BLaER1 (cell line): ENCODE results near the gene TSPAN16.
"Not testable (repeated sequence)": the region's sequence is repeated elsewhere in the genome, so short reads cannot be mapped to it uniquely, and the experiment has no call there.

Experiments used
- H3K27ac ChIP-seq: shearing (Covaris generic); formaldehyde crosslinking; 2 replicates; pipeline ENCODE4 v1.8.1; 2022
- H3K27me3 ChIP-seq: shearing (Covaris generic); formaldehyde crosslinking; 2 replicates; pipeline ENCODE4 v1.8.1; 2022
- H3K36me3 ChIP-seq: shearing (Covaris generic); formaldehyde crosslinking; 2 replicates; pipeline ENCODE4 v1.8.1; 2022
- H3K4me1 ChIP-seq: shearing (Covaris generic); formaldehyde crosslinking; 2 replicates; pipeline ENCODE4 v1.8.1; 2022
- H3K4me2 ChIP-seq: shearing (Covaris generic); formaldehyde crosslinking; 2 replicates; pipeline ENCODE4 v1.8.1; 2022
- H3K4me3 ChIP-seq: shearing (Covaris generic); formaldehyde crosslinking; 2 replicates; pipeline ENCODE4 v1.8.1; 2022
- H3K9ac ChIP-seq: shearing (Covaris generic); formaldehyde crosslinking; 2 replicates; pipeline ENCODE4 v1.8.1; 2022
- H3K9me3 ChIP-seq: shearing (Covaris generic); formaldehyde crosslinking; 2 replicates; pipeline ENCODE4 v1.8.1; 2022
- H4K20me1 ChIP-seq: shearing (Covaris generic); formaldehyde crosslinking; 2 replicates; pipeline ENCODE4 v1.8.1; 2022
- Cebpa-rat ChIP-seq: shearing (Covaris generic); IDR thresholded peaks from 2 replicates; pipeline ENCODE4 v1.8.1; 2022

The TSPAN16 gene

DNA sequence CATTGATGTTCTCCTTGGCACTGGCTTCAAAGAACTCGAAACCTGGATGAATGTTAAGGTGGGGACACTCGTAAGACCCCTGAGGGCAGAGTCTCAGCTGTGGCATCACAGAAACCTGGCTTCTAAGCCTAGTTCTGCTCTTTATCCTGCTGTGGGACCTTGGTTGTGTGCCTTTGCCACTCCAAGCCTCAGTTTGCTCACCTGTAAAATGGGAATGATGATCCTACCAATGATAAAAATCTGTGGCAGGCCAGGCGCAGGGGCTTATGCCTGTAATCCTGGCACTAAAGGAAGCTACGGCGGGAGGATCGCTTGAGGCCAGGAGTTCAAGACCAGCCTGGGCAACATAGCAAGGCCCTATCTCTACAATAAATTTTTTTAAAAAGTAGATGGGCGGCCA, 29.6 kb downstream of the TSPAN16 start:
- no peak for TF ChIP-seq Cebpa-rat
- H3K9ac ChIP-seq, result no peak overlapping the region

DNA sequence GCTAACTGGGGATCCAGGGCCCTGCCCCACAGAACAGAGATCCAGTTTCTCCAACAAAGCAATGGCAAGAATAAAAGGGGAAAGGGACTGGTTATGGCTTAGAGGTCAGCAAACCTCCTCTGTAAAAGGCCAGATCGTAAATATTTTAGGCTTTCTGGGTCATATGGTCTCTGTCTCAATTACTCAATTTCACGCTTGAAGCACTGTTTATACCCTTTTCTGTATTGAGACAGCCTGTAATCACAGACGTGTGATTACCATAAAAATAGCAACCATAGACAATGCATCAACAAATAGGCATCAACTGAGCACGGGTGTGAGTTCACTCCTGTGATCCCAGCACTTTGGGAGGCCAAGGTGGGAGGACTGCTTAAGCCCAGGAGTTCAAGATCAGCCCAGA, 34.2 kb downstream of the TSPAN16 start:
- TF ChIP-seq Cebpa-rat, result no peak
- Histone ChIP-seq H3K9me3 (peaks cover 2% of the 10 kb centered on the region; the same call in 1 of the 2 replicates), H3K27ac (no peak overlapping the region), H3K4me3 (no peak overlapping the region), H3K27me3 (no peaks in the 10 kb centered on the region), H3K9ac (no peak overlapping the region), H3K36me3 (peaks cover 62% of the 10 kb centered on the region), H4K20me1 (no peaks in the 10 kb centered on the region), H3K4me2 (no peak overlapping the region), H3K4me1 (peaks cover 11% of the 10 kb centered on the region)

More for the DNA sequence above, 29.6 kb downstream of the TSPAN16 start:
- Histone ChIP-seq H3K36me3 (peaks cover 33% of the 10 kb centered on the region), H3K27me3 (no peaks in the 10 kb centered on the region), H3K27ac (0 out of 2 replicates have a peak overlapping the region, but pooled peaks have one; percentile 35), H3K4me1 (peaks cover 57% of the 10 kb centered on the region), H3K4me3 (no peak overlapping the region), H3K9me3 (no peaks in the 10 kb centered on the region), H4K20me1 (no peaks in the 10 kb centered on the region), H3K4me2 (peak overlapping the region; percentile 94; the same call in 1 of the 2 replicates)

GRCh38 chr19:11331502-11331901, 35.5 kb downstream of the TSPAN16 start:
- no peak overlapping the region for H3K4me3 ChIP-seq
- H3K4me2 ChIP-seq, result no peak overlapping the region
- no peaks in the 10 kb centered on the region for H4K20me1 ChIP-seq
- H3K4me1 ChIP-seq, result 0 out of 2 replicates have a peak, but pooled peaks cover under 1% of the 10 kb centered on the region
- no peak for TF ChIP-seq Cebpa-rat
- H3K27me3 ChIP-seq, result no peaks in the 10 kb centered on the region
- H3K36me3 ChIP-seq, result peaks cover 67% of the 10 kb centered on the region
- H3K9ac ChIP-seq, result no peak overlapping the region
- no peak overlapping the region for H3K27ac ChIP-seq
- H3K9me3 ChIP-seq, result peaks cover 4% of the 10 kb centered on the region; the same call in 1 of the 2 replicates

- no peak overlapping the region for H3K4me2 ChIP-seq
- no peaks in the 10 kb centered on the region for H4K20me1 ChIP-seq
- peaks cover 59% of the 10 kb centered on the region for H3K36me3 ChIP-seq
- H3K27ac ChIP-seq, result no peak overlapping the region
- H3K4me3 ChIP-seq, result no peak overlapping the region
- peaks cover 4% of the 10 kb centered on the region; the same call in 1 of the 2 replicates for H3K9me3 ChIP-seq
- H3K4me1 ChIP-seq, result peaks cover 11% of the 10 kb centered on the region
- H3K9ac ChIP-seq, result no peak overlapping the region
- H3K27me3 ChIP-seq, result no peaks in the 10 kb centered on the region
- TF ChIP-seq Cebpa-rat, result no peak
These were observed 36.9 kb downstream of the TSPAN16 start for GRCh38 chr19:11332822-11333221.

GRCh38 chr19:11333838-11334237, 37.9 kb downstream of the TSPAN16 start:
- not testable (repeated sequence) for H3K9ac ChIP-seq, H3K27ac ChIP-seq, H3K4me2 ChIP-seq, H3K9me3 ChIP-seq, H4K20me1 ChIP-seq, H3K4me3 ChIP-seq, H3K27me3 ChIP-seq
- Histone ChIP-seq H3K36me3 (peaks cover 50% of the 10 kb centered on the region), H3K4me1 (peaks cover 22% of the 10 kb centered on the region)

DNA sequence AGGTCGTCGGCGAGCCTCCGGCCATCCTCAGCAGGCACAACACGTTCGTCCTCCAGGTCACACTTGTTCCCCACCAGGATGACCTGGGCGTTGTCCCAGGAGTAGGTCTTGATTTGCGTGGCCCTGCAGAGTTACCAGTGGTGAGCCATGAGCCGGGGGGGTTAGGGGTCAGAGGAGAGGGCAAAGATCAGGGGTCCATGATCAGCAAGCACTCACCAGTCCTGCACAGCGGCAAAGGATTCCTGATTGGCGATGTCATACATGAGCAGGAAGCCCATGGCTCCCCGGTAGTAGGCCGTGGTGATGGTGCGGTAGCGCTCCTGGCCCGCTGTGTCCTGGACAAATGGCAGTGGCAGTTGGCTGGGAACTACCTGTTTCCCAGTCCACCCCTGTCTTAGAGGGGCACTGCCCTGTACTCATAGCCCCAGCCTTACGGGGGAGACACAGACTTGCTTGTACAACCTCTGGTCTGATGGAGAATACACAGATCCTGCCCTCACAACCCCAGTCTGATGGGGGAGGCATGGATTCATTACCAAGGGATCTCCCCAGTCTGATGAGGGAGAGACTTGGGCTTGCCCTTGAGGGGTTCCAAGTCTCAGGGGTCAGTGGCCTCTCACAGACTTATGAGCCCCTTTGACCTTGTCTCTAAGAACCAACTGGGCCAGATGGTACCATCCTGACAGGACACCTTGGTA, 39.6 kb downstream of the TSPAN16 start:
- peaks cover 34% of the 10 kb centered on the region for H3K4me1 ChIP-seq
- H3K27me3 ChIP-seq, result no peaks in the 10 kb centered on the region
- no peak overlapping the region for H3K4me3 ChIP-seq
- no peak overlapping the region for H3K4me2 ChIP-seq
- peaks cover 48% of the 10 kb centered on the region for H3K36me3 ChIP-seq
- peaks cover 4% of the 10 kb centered on the region; the same call in 1 of the 2 replicates for H3K9me3 ChIP-seq
- H4K20me1 ChIP-seq, result peaks cover 6% of the 10 kb centered on the region; the same call in 1 of the 2 replicates
- no peak overlapping the region for H3K27ac ChIP-seq
- no peak for TF ChIP-seq Cebpa-rat
- no peak overlapping the region for H3K9ac ChIP-seq

DNA sequence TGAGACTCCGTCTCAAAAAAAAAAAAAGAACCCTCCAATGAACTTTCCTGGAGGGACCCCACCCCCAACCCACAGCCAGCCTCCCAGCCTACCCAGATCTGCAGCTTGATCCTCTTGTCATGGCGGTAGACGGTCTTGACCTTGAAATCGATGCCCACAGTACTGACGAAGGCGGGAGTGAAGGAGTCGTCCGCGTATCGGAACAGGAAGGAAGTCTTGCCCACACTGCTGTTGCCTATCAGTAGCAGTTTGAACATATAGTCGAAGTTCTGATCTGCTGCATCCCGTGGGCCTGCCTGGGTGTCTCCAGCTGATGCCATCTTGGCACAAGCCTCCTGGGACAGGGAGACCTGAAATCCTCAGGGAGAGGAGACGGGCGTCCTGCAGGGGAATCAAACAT, 41.1 kb downstream of the TSPAN16 start:
- Histone ChIP-seq H3K4me2 (peak overlapping the region; percentile 95), H3K4me3 (no peak overlapping the region), H3K9ac (no peak overlapping the region), H3K9me3 (peaks cover 4% of the 10 kb centered on the region; the same call in 1 of the 2 replicates), H3K27me3 (no peaks in the 10 kb centered on the region), H3K27ac (no peak overlapping the region), H4K20me1 (peaks cover 6% of the 10 kb centered on the region; the same call in 1 of the 2 replicates), H3K36me3 (peaks cover 56% of the 10 kb centered on the region), H3K4me1 (peaks cover 34% of the 10 kb centered on the region)
- TF ChIP-seq Cebpa-rat, result no peak

GRCh38 chr19:11338121-11338520, 42.2 kb downstream of the TSPAN16 start:
- TF ChIP-seq Cebpa-rat, result no peak
- H3K27ac ChIP-seq, result no peak overlapping the region
- peaks cover 6% of the 10 kb centered on the region; the same call in 1 of the 2 replicates for H4K20me1 ChIP-seq
- H3K4me1 ChIP-seq, result peaks cover 34% of the 10 kb centered on the region
- no peaks in the 10 kb centered on the region for H3K27me3 ChIP-seq
- peaks cover 4% of the 10 kb centered on the region; the same call in 1 of the 2 replicates for H3K9me3 ChIP-seq
- no peak overlapping the region; the same call in 1 of the 2 replicates for H3K9ac ChIP-seq
- no peak overlapping the region for H3K4me3 ChIP-seq
- peaks cover 53% of the 10 kb centered on the region for H3K36me3 ChIP-seq
- H3K4me2 ChIP-seq, result peak overlapping the region; percentile 95

- peaks cover 48% of the 10 kb centered on the region for H3K36me3 ChIP-seq
- no peaks in the 10 kb centered on the region for H3K27me3 ChIP-seq
- H3K27ac ChIP-seq, result peak overlapping the region; percentile 51
- peak overlapping the region; percentile 95 for H3K4me2 ChIP-seq
- TF ChIP-seq Cebpa-rat, result no peak
- H3K9me3 ChIP-seq, result peaks cover 4% of the 10 kb centered on the region; the same call in 1 of the 2 replicates
- H4K20me1 ChIP-seq, result peaks cover 6% of the 10 kb centered on the region; the same call in 1 of the 2 replicates
- H3K9ac ChIP-seq, result peak overlapping the region; percentile 75
- peak overlapping the region; percentile 73 for H3K4me3 ChIP-seq
- peaks cover 34% of the 10 kb centered on the region for H3K4me1 ChIP-seq
These were observed 42.8 kb downstream of the TSPAN16 start for GRCh38 chr19:11338569-11339253.
